Mucosa of stomach (tissue), 1 donor: ENCODE results near the gene IGFBP3.

ENCODE experiments used
- H3K27me3 ChIP-seq: one replicate; pipeline ENCODE4 v1.7.0; 2013; ENCODE audit warnings: mild to moderate bottlenecking, low read length; ENCODE audit not compliant: control insufficient read depth, insufficient read depth
- H3K36me3 ChIP-seq: one replicate; pipeline ENCODE4 v1.7.0; 2013; ENCODE audit warnings: low read length; ENCODE audit not compliant: control insufficient read depth, insufficient read depth
- H3K4me1 ChIP-seq: one replicate; pipeline ENCODE4 v1.7.0; 2013; ENCODE audit warnings: mild to moderate bottlenecking, low read length; ENCODE audit not compliant: control insufficient read depth, insufficient read depth
- H3K4me3 ChIP-seq: one replicate; pipeline ENCODE4 v1.7.0; 2013; ENCODE audit warnings: low read length
- H3K9ac ChIP-seq: one replicate; pipeline ENCODE4 v1.7.0; 2013; ENCODE audit warnings: mild to moderate bottlenecking, low read length, moderate library complexity
- H3K9me3 ChIP-seq: one replicate; pipeline ENCODE4 v1.7.0; 2013; ENCODE audit warnings: mild to moderate bottlenecking, low read length, moderate library complexity; ENCODE audit not compliant: control insufficient read depth
- donor health status: Pancreatic carcinoma.

The IGFBP3 gene

DNA sequence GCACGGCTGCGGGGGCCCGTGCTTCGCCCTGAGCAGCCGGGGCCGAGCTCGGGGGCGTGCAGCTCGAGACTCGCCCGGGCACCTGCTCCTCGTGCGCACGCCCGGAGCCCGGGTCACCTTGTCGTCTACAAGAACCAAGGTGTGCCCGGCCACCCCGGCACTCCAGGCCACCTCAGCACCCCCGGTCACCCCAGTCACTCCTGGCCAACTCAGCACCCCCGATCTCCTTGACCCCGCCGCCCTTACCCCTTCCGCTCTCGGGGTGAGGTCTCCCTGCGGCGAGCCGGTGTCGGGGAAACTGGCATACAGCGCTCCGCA is 268 bp upstream of the IGFBP3 start:
- Histone ChIP-seq H3K4me3 (no peak overlapping the region), H3K4me1 (peaks cover 10% of the 10 kb centered on the region)

DNA sequence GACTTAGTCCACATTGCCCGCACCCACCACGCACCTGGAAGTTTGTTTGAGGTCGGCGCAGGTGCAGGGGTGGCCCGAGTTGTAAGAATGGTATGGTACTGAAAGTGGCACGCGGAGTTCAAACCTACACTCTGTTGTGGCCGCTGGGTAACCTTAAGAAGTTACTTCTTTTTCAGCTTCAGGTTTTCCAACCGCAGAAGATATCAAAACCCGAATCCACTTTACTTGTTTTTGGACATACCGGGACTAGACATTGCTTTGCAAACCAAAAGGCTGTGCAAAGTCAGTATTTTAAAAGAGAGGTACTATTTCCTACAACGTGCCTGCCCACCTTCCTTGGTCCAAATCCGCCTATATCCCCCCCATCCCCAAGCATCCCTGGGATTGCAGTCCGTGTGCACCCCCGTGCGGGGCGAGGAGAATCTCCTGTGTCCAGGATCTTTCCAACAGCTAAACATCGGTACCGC is 1.0 kb downstream of the IGFBP3 start:
- H3K4me3 ChIP-seq = no peak overlapping the region
- peaks cover 10% of the 10 kb centered on the region for H3K4me1 ChIP-seq
- no peaks in the 10 kb centered on the region for H3K9me3 ChIP-seq
- no peaks in the 10 kb centered on the region for H3K36me3 ChIP-seq
- H3K9ac ChIP-seq = no peak overlapping the region
- peaks cover 47% of the 10 kb centered on the region for H3K27me3 ChIP-seq

More for the DNA sequence above, 268 bp upstream of the IGFBP3 start:
- no peak overlapping the region for H3K9ac ChIP-seq
- H3K27me3 ChIP-seq = peaks cover 47% of the 10 kb centered on the region
- H3K9me3 ChIP-seq = no peaks in the 10 kb centered on the region
- H3K36me3 ChIP-seq = no peaks in the 10 kb centered on the region

DNA sequence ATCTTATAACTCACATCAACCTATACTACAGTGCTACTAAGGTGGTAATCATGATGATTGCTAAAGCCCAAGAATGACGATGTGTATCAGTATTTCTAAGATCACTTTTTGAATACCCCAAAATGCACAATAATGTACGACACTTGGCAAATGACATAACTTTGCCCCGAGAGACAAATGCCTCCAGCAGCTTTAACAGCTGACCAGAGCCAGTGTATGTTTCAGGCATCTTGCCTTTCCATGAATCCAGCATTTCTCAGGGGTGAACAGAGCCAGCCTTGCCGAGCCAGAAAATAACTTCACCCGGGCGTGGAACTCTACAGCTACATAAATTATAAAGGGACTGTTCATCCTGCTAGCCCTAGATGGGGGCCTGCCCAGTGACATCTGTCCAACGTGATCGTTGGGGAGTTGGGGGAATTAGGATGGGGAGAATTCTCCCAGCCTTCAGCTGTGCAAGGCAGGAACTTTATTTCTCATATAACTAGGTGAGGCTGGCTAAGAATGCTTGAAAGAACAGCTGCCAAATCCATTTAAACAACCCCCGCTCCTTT is 1.8 kb downstream of the IGFBP3 start:
- H3K4me1 ChIP-seq = peaks cover 10% of the 10 kb centered on the region
- H3K36me3 ChIP-seq = no peaks in the 10 kb centered on the region
- H3K9me3 ChIP-seq = no peaks in the 10 kb centered on the region
- H3K9ac ChIP-seq = no peak overlapping the region
- no peak overlapping the region for H3K4me3 ChIP-seq
- H3K27me3 ChIP-seq = peaks cover 47% of the 10 kb centered on the region

DNA sequence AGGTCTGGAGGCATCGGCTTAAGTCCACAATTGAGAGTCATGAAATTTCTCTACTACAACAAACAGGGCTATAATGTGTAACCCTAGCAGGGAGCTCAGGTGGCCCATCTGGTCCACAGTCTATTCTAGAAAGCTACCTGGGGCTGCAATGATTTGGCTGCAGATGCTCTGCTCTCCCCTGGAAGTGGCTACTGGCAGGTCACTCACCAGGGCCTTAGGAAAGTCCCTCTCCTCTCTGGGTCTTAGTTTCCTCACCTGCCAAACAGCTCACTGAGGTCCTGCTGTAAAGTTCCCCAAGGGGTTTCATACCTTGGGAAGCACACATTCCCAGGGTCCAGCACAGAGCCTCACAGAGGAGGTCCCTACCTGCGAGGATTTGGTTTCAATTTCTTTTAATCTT is 2.5 kb downstream of the IGFBP3 start:
- Histone ChIP-seq H3K4me1 (peaks cover 10% of the 10 kb centered on the region), H3K27me3 (peaks cover 47% of the 10 kb centered on the region), H3K4me3 (no peak overlapping the region), H3K9ac (no peak overlapping the region), H3K9me3 (no peaks in the 10 kb centered on the region), H3K36me3 (no peaks in the 10 kb centered on the region)

DNA sequence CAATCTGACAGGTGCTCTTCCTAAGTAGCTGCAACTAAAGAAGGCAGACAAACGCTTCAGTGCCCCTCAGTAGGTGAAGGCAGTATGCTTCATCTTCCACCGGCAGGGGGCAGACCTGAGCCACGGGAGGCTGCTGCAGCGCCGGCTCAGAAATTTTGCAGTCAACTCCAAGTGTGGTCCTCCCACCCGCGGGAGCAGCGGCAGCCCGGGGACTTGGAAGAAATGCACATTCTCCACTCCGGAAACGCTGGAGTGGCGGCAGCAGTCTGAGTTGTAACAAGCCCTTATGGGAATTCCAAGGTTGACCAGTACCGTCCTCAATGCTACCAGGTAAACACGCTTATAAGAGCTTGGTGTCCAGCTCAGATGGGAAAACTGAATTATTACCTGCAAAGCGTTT is 3.4 kb downstream of the IGFBP3 start:
- Histone ChIP-seq H3K4me3 (no peak overlapping the region), H3K9me3 (no peaks in the 10 kb centered on the region), H3K36me3 (no peaks in the 10 kb centered on the region), H3K27me3 (peaks cover 41% of the 10 kb centered on the region), H3K9ac (no peak overlapping the region), H3K4me1 (peaks cover 9% of the 10 kb centered on the region)

DNA sequence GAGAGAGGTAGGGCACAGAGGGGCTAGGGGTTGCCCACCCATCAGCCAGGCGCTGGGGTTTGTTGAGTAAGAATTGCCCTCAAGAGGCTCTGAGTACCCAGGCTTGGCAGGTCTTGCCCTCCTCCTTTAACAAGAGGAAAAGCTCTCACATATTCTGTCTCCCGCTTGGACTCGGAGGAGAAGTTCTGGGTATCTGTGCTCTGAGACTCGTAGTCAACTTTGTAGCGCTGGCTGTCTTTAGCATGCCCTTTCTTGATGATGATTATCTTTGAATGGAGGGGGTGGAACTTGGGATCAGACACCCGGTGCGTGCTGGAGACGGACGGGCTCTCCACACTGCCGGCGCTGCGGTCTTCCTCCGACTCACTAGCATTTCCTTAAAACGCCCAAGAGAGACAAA is 4.0 kb downstream of the IGFBP3 start:
- Histone ChIP-seq H3K36me3 (no peaks in the 10 kb centered on the region), H3K27me3 (peaks cover 35% of the 10 kb centered on the region), H3K4me1 (peaks cover 3% of the 10 kb centered on the region), H3K9me3 (no peaks in the 10 kb centered on the region), H3K9ac (no peak overlapping the region), H3K4me3 (no peak overlapping the region)

DNA sequence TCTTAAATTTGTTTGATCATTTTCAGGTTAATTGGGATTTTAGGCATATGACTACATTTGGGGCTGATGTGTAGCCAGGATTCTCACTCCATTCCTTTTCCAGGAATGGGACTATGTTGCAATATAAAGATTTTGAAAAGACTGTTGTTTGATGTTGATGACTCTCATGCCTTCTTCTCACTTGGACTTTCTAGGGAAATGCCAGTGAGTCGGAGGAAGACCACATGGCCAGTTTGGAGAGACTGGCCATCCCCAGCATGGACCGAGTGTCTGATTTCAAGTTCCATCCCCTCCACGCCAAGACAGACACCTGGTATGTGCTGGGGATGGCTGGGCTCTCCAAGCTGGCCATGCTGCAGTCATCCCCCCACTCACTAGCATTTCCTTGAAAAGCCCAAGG is 5.5 kb downstream of the IGFBP3 start:
- Histone ChIP-seq H3K9me3 (no peaks in the 10 kb centered on the region), H3K4me1 (no peaks in the 10 kb centered on the region), H3K27me3 (peaks cover 25% of the 10 kb centered on the region), H3K9ac (no peak overlapping the region), H3K36me3 (no peaks in the 10 kb centered on the region), H3K4me3 (no peak overlapping the region)

DNA sequence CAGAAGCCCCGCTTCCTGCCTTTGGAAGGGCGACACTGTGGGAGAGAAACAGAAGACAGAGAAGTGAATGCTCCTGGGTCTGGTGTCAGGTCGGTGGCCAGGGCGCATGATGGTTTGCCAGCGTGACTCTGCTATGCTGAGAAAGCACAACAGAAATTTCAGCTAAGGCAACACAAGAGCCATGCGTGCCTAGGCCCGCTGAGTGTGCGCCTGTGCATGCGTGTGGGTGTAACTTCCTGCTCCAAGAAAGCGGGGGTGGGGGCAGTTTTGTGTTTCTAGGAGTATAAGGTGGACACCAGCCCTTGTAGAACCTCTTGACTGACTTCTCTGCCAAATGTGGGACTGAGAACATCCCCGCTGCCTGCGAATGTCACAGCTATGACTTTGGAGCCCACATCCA is 6.2 kb downstream of the IGFBP3 start:
- Histone ChIP-seq H3K9ac (no peak overlapping the region), H3K36me3 (no peaks in the 10 kb centered on the region), H3K9me3 (no peaks in the 10 kb centered on the region), H3K4me1 (no peaks in the 10 kb centered on the region), H3K27me3 (peaks cover 21% of the 10 kb centered on the region), H3K4me3 (no peak overlapping the region)

DNA sequence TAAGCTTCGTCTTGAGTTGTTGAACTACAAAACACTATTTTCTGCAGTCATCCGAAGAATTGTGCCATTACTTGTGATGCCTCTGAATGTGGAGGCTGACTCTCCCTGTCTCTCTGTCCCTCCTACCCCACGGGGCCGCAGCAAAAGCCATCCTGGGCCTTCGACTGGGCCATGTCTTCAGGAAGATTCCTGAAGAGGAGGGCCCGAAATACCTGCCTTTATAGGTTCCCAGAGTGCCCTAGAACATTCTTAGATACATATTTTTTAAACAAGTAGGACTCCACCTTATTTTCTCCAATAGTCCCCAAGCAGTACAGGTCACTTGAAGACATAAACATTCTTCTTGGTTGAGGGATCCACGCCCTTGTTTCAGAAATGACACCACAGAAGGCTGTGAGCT is 8.1 kb downstream of the IGFBP3 start:
- no peaks in the 10 kb centered on the region for H3K4me1 ChIP-seq
- peaks cover 4% of the 10 kb centered on the region for H3K27me3 ChIP-seq
- no peaks in the 10 kb centered on the region for H3K9me3 ChIP-seq

DNA sequence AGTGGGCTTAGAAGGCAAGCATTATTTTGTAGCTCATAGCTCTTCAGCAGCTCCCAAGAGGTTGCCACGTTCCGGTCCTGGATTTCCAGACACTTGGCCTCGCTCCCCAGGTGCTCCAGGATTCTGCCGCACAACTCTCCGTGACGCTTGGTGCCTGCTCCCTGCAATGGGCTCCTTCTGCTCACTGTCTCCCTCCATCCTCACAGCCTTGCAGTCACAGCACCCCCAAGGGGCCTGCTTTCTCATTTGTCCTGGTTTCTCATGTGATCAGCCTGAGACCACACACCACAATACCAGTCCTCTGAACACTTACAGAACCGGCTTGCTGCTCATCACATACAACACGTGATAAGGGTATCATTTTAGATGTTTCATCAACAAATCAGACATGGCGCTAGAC is 9.8 kb downstream of the IGFBP3 start:
- no peak overlapping the region for H3K4me3 ChIP-seq
- H3K36me3 ChIP-seq = no peaks in the 10 kb centered on the region
- H3K9ac ChIP-seq = no peak overlapping the region
- H3K4me1 ChIP-seq = no peaks in the 10 kb centered on the region
- H3K9me3 ChIP-seq = no peaks in the 10 kb centered on the region
- H3K27me3 ChIP-seq = no peaks in the 10 kb centered on the region

More for the DNA sequence above, 8.1 kb downstream of the IGFBP3 start:
- Histone ChIP-seq H3K9ac (no peak overlapping the region), H3K36me3 (no peaks in the 10 kb centered on the region), H3K4me3 (no peak overlapping the region)

DNA sequence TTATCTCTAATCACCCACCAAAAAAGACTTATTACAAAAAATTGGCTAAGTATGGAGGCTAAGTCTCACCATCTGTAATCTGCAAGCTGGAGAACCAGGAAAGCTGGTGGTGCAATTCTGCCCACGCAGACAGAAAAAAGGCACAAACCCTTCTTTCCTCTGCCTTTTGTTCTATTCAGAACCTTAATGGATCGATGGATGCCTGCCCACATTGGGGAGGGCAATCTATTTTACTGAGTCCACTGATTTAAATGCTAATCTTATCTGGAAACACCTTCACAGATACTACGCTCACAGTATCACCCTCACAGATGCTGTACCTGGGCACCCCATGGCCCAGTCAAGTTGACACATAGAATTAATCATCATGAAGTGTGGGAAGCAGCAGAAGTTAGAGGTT is 10.2 kb downstream of the IGFBP3 start:
- no peak overlapping the region for H3K9ac ChIP-seq
- H3K4me3 ChIP-seq = no peak overlapping the region
- H3K36me3 ChIP-seq = no peaks in the 10 kb centered on the region
- H3K27me3 ChIP-seq = no peaks in the 10 kb centered on the region
- H3K9me3 ChIP-seq = no peaks in the 10 kb centered on the region
- no peaks in the 10 kb centered on the region for H3K4me1 ChIP-seq

DNA sequence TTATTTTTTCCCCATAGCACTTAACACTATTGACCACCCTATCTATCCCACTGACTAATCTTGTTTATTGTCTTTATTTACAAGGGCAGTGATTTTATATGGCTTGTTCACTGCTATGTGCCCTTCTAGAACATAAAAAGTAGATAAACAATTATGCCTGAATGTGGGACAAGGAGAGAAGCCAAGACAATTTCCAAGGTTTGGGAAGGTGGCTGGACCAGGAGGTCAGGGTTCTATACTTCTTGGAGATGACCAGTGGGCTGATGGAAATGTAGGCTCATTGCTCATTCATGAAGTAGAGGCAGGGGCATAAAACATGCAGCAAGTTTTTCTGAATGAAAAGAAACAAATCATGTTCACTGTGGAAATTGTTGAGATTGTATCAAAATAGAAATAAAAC is 11.5 kb downstream of the IGFBP3 start:
- H3K9me3 ChIP-seq = no peaks in the 10 kb centered on the region
- no peak overlapping the region for H3K9ac ChIP-seq
- H3K4me3 ChIP-seq = no peak overlapping the region
- no peaks in the 10 kb centered on the region for H3K27me3 ChIP-seq
- H3K36me3 ChIP-seq = no peaks in the 10 kb centered on the region
- H3K4me1 ChIP-seq = no peaks in the 10 kb centered on the region

DNA sequence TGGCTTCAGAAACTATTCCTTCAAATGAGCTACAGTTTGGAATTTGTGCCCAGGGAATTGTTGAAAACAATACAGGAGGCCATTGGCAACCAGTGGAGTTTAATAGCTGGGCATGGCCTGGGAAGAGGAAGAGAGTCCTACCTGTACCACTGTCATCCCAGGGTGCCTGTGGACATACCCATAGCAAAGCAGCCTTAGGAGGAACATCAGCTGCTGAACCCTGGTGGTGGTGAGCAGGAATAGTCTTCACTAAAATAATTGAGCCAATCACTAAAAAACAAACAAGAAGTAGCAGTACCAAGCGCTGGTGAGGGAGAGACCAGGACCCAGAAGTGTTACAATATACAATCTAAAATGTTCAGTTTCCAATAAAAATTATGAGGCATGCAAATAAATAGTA is 18.3 kb downstream of the IGFBP3 start:
- H3K9me3 ChIP-seq = no peaks in the 10 kb centered on the region
- H3K4me1 ChIP-seq = no peaks in the 10 kb centered on the region
- H3K36me3 ChIP-seq = no peaks in the 10 kb centered on the region
- no peak overlapping the region for H3K9ac ChIP-seq
- H3K4me3 ChIP-seq = no peak overlapping the region
- no peaks in the 10 kb centered on the region for H3K27me3 ChIP-seq
